Measurements from ENCODE around the gene TNFAIP8L3.

DNA sequence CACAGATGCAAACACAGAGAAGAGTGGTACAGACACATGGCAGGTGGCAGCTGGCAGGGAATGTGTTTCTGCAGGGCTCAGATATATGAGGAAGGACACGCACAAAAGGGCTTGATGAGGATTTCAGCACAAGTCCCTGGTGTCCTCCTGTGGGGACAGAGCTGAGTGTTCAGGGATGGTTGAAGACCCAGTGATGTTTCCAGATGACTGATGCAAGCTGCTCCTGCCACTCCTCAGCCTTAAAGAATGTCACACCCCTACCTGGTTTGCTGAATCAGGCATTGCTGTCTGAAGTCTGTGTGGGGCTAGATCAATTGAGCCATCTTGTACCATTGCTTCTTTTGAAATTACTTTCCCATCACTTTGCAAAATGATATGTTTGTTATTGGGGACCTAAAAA is 40.2 kb downstream of the TNFAIP8L3 start:
- TF ChIP-seq ZNF565 (CRISPR knock-in tag; conservative IDR thresholded peaks at IDR 0.05; ENCODE audit: low read depth) = no peak
- TF ChIP-seq, protein P1, sequence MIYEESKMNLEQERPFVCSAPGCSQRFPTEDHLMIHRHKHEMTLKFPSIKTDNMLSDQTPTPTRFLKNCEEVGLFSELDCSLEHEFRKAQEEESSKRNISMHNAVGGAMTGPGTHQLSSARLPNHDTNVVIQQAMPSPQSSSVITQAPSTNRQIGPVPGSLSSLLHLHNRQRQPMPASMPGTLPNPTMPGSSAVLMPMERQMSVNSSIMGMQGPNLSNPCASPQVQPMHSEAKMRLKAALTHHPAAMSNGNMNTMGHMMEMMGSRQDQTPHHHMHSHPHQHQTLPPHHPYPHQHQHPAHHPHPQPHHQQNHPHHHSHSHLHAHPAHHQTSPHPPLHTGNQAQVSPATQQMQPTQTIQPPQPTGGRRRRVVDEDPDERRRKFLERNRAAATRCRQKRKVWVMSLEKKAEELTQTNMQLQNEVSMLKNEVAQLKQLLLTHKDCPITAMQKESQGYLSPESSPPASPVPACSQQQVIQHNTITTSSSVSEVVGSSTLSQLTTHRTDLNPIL (CRISPR knock-in tag; IDR thresholded peaks at IDR 0.05; ENCODE audit: low read depth) = no peak
- TF ChIP-seq, protein P2, sequence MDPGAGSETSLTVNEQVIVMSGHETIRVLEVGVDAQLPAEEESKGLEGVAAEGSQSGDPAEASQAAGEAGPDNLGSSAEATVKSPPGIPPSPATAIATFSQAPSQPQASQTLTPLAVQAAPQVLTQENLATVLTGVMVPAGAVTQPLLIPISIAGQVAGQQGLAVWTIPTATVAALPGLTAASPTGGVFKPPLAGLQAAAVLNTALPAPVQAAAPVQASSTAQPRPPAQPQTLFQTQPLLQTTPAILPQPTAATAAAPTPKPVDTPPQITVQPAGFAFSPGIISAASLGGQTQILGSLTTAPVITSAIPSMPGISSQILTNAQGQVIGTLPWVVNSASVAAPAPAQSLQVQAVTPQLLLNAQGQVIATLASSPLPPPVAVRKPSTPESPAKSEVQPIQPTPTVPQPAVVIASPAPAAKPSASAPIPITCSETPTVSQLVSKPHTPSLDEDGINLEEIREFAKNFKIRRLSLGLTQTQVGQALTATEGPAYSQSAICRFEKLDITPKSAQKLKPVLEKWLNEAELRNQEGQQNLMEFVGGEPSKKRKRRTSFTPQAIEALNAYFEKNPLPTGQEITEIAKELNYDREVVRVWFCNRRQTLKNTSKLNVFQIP (CRISPR knock-in tag; IDR thresholded peaks at IDR 0.05; ENCODE audit: borderline replicate concordance, low read depth) = no peak

Measured in SK-N-SH treated with all-trans-retinoic acid at 6 μM for 48 hours (cell line).